Lung (tissue), 12 donors: Measurements from ENCODE around the gene PNMA8B. TPM values are rescaled to one million over a fixed set of nuclear protein-coding genes. Genes with fewer than 3 reads are reported as not detected.

Experiments
- ATAC-seq: fragments of 200-7000 bp; cut with Tn5 transposase; one replicate; pipeline ENCODE4 v1.9.1; 2020; ENCODE audit warnings: moderate number of reproducible peaks; ENCODE audit not compliant: insufficient read depth, low FRiP score
- DNase-seq, 3 donors: peaks; one replicate each; pipeline ENCODE4 v3.0.0-alpha.2; 2013 to 2017
- H3K27ac ChIP-seq, 2 donors: one replicate each; pipeline ENCODE4 v1.5.1; 2013; ENCODE audit warnings: mild to moderate bottlenecking in 2 of 2, moderate library complexity in 2 of 2, control low read depth in 1 of 2, inconsistent platforms in 1 of 2, low read depth in 1 of 2, low read length in 1 of 2
- H3K27me3 ChIP-seq, 3 donors: one replicate each; pipeline ENCODE4 v1.5.1; 2013; ENCODE audit warnings: low read length in 2 of 3; ENCODE audit not compliant: control insufficient read depth in 3 of 3, insufficient read depth in 3 of 3
- H3K36me3 ChIP-seq, 4 donors: one replicate each; pipeline ENCODE4 v1.5.1; 2013; ENCODE audit warnings: low read length in 4 of 4, mild to moderate bottlenecking in 1 of 4, moderate library complexity in 1 of 4; ENCODE audit not compliant: control insufficient read depth in 4 of 4, insufficient read depth in 4 of 4
- H3K4me1 ChIP-seq, 5 donors: one replicate each; pipeline ENCODE4 v1.5.1; 2013; ENCODE audit warnings: low read length in 5 of 5, mild to moderate bottlenecking in 2 of 5, moderate library complexity in 1 of 5; ENCODE audit not compliant: control insufficient read depth in 5 of 5, insufficient read depth in 5 of 5
- H3K4me3 ChIP-seq: one replicate; pipeline ENCODE4 v1.5.1; 2013; ENCODE audit warnings: mild to moderate bottlenecking, control low read depth, moderate library complexity
- H3K9ac ChIP-seq, 2 donors: one replicate each; pipeline ENCODE4 v1.5.1; 2013; ENCODE audit warnings: low read length in 2 of 2, control low read depth in 1 of 2; ENCODE audit not compliant: insufficient read depth in 1 of 2
- H3K9me3 ChIP-seq, 4 donors: one replicate each; pipeline ENCODE4 v1.5.1; 2013; ENCODE audit warnings: low read length in 3 of 4, mild to moderate bottlenecking in 1 of 4, moderate library complexity in 1 of 4; ENCODE audit not compliant: control insufficient read depth in 4 of 4, insufficient read depth in 3 of 4
- WGBS, 2 donors: extraction: QIAGEN DNeasy Blood & Tissue Kit; methylation state at CpG; one replicate each; pipeline ENCODE4 v1.1.7; 2013; 5-methylcytosine and 5-hydroxymethylcytosine counted together
- polyA plus RNA-seq, 2 donors: library from polyadenylated mRNA; stranded (reverse); fragments of 200-250 nt; gene quantifications; one replicate each; pipeline ENCODE4 v1.2.1, GENCODE V29; 2013
- total RNA-seq, 2 donors: library from RNA; depleted of rRNA in 1 of 2; stranded (reverse); fragments of >200 nt in 1 of 2; gene quantifications; one replicate each; pipeline ENCODE4 v1.2.1, GENCODE V29; 2014 to 2021
- TF ChIP-seq, protein P1 (sequence below): IDR thresholded peaks from 2 replicates; pipeline ENCODE4 v1.5.1; 2012; ENCODE audit warnings: mild to moderate bottlenecking; ENCODE audit errors: control extremely low read depth, extremely low read depth
- donor health status: control.
- donor health status: control.
- donor health status: Bipolar disorder and iron deficiency.
- donor health status: healthy.
- donor health status: DM: yes; HTN: yes; CAD: no.

Gene PNMA8B
- total and polyA plus RNA-seq, 4 donors, result 0.48 to 4.1 (median 1.2) TPM

GRCh38 chr19:46521241-46521868 is 25.7 kb upstream of the PNMA8B start:
- Histone ChIP-seq H3K9me3 (no peaks in the 10 kb centered on the region), H3K9ac (no peak overlapping the region), H3K27me3 (no peaks in the 10 kb centered on the region), H3K4me3 (no peak overlapping the region), H3K27ac (no peak overlapping the region), H3K36me3 (no peaks in the 10 kb centered on the region), H3K4me1 (no peaks in the 10 kb centered on the region)
- DNase-seq (no peak), ATAC-seq (no peak)
- TF ChIP-seq, protein P1, sequence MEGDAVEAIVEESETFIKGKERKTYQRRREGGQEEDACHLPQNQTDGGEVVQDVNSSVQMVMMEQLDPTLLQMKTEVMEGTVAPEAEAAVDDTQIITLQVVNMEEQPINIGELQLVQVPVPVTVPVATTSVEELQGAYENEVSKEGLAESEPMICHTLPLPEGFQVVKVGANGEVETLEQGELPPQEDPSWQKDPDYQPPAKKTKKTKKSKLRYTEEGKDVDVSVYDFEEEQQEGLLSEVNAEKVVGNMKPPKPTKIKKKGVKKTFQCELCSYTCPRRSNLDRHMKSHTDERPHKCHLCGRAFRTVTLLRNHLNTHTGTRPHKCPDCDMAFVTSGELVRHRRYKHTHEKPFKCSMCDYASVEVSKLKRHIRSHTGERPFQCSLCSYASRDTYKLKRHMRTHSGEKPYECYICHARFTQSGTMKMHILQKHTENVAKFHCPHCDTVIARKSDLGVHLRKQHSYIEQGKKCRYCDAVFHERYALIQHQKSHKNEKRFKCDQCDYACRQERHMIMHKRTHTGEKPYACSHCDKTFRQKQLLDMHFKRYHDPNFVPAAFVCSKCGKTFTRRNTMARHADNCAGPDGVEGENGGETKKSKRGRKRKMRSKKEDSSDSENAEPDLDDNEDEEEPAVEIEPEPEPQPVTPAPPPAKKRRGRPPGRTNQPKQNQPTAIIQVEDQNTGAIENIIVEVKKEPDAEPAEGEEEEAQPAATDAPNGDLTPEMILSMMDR, result no peak
- 92 to 94% methylated on average over 14 of the region's 14 CpGs for WGBS, 2 donors

DNA sequence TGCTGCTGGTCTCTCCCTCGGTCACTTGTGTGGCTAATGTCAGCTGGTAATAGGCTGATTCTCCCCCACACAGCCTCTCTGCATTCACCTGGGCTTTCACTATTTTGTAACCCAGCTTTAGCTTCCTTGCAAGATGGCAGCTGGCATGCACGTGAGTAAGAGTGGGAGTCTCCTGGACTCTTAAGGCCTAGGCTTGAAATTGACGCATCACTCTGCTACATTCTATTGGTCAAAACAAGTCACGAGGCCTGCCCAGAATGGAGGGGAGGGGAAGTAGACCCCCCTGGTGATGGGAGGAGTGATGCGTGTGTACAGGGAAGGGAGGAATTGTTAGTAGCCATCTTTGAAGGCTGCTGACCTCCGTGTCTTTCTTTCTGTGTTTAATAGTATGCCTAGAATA is 24.9 kb upstream of the PNMA8B start:
- 80 to 88% methylated on average over 6 of the region's 6 CpGs for WGBS, 2 donors
- Histone ChIP-seq H3K36me3 (no peaks in the 10 kb centered on the region), H3K4me1 (no peaks in the 10 kb centered on the region), H3K9ac (no peak overlapping the region), H3K27ac (no peak overlapping the region), H3K27me3 (no peaks in the 10 kb centered on the region), H3K9me3 (no peaks in the 10 kb centered on the region), H3K4me3 (no peak overlapping the region)
- DNase-seq (no peak), ATAC-seq (no peak)
- TF ChIP-seq, protein P1, result no peak

GRCh38 chr19:46517471-46517870 is 21.8 kb upstream of the PNMA8B start:
- no peaks in the 10 kb centered on the region for H3K27me3 ChIP-seq
- no peak overlapping the region for H3K27ac ChIP-seq
- DNase-seq, result no peak
- WGBS, 2 donors, result 94% methylated on average over 6 of the region's 6 CpGs
- H3K9me3 ChIP-seq, result peaks cover 0 to 2% (median 0%) of the 10 kb centered on the region in 4 donors
- H3K4me3 ChIP-seq, result no peak overlapping the region
- no peak overlapping the region for H3K9ac ChIP-seq
- ATAC-seq, result no peak
- no peaks in the 10 kb centered on the region for H3K4me1 ChIP-seq
- no peaks in the 10 kb centered on the region for H3K36me3 ChIP-seq
- TF ChIP-seq, protein P1, result no peak

- DNase-seq, result peak in 1 of 3 donors; percentile 35
Observed at GRCh38 chr19:46515879-46516350, 20.2 kb upstream of the PNMA8B start.

More at GRCh38 chr19:46515879-46516350, 20.2 kb upstream of the PNMA8B start:
- no peaks in the 10 kb centered on the region for H3K27me3 ChIP-seq
- H3K9me3 ChIP-seq, result peaks cover 0 to 10% (median 3%) of the 10 kb centered on the region in 4 donors
- no peak for ATAC-seq
- 22 to 23% methylated on average over 6 of the region's 6 CpGs for WGBS, 2 donors
- TF ChIP-seq, protein P1, result peak; percentile 39
- no peak overlapping the region for H3K27ac ChIP-seq
- H3K4me3 ChIP-seq, result no peak overlapping the region
- H3K9ac ChIP-seq, result no peak overlapping the region
- H3K36me3 ChIP-seq, result no peaks in the 10 kb centered on the region
- no peaks in the 10 kb centered on the region for H3K4me1 ChIP-seq
